Hepatocyte (in vitro differentiated cells): ENCODE measurements around the gene ABCD3. TPM values are rescaled to one million over a fixed set of nuclear protein-coding genes. Genes with fewer than 3 reads are reported as not detected.

ENCODE experiments used
- DNase-seq: peaks from one replicate; pipeline ENCODE4 v3.0.0-alpha.2; 2016; ENCODE audit warnings: low spot score
- H2AFZ ChIP-seq: fragments of 200-600 bp; sonication (generic); 2 replicates; pipeline ENCODE4 v1.6.0; 2016; ENCODE audit warnings: antibody characterized with exemption, mild to moderate bottlenecking
- H3K27ac ChIP-seq: fragments of 200-600 bp; sonication (generic); 2 replicates; pipeline ENCODE4 v1.5.1; 2016; ENCODE audit warnings: mild to moderate bottlenecking
- H3K27me3 ChIP-seq: fragments of 200-600 bp; sonication (generic); 2 replicates; pipeline ENCODE4 v1.6.1; 2016
- H3K36me3 ChIP-seq: fragments of 200-600 bp; sonication (generic); replicated peaks from 2 replicates; pipeline ENCODE4 v1.5.1; 2016; ENCODE audit warnings: low read depth; ENCODE audit not compliant: insufficient read depth
- H3K4me1 ChIP-seq: fragments of 200-600 bp; sonication (generic); 2 replicates; pipeline ENCODE4 v1.5.1; 2016; ENCODE audit warnings: mild to moderate bottlenecking, moderate library complexity; ENCODE audit not compliant: insufficient read depth
- H3K4me2 ChIP-seq: fragments of 200-600 bp; sonication (generic); 2 replicates; pipeline ENCODE4 v1.6.0; 2016
- H3K4me3 ChIP-seq: fragments of 200-600 bp; sonication (generic); 2 replicates; pipeline ENCODE4 v1.5.1; 2016; ENCODE audit warnings: mild to moderate bottlenecking
- H3K79me2 ChIP-seq: fragments of 200-600 bp; sonication (generic); 2 replicates; pipeline ENCODE4 v1.6.0; 2017; ENCODE audit warnings: mild to moderate bottlenecking
- H3K9me2 ChIP-seq: fragments of 200-600 bp; sonication (generic); replicated peaks from 2 replicates; pipeline ENCODE4 v1.6.0; 2017; ENCODE audit warnings: mild to moderate bottlenecking; ENCODE audit not compliant: insufficient read depth
- H3K9me3 ChIP-seq: fragments of 200-600 bp; sonication (generic); 2 replicates; pipeline ENCODE4 v1.5.1; 2016; ENCODE audit warnings: low read depth, mild to moderate bottlenecking
- H4K20me1 ChIP-seq: fragments of 200-600 bp; sonication (generic); 2 replicates; pipeline ENCODE4 v1.6.0; 2016; ENCODE audit warnings: mild to moderate bottlenecking; ENCODE audit not compliant: insufficient read depth, poor library complexity, severe bottlenecking
- CTCF ChIP-seq: fragments of 200-600 bp; sonication (generic); IDR thresholded peaks from 2 replicates; pipeline ENCODE4 v1.5.1; 2016; ENCODE audit warnings: antibody characterized with exemption, mild to moderate bottlenecking; ENCODE audit not compliant: poor library complexity
- EZH2 ChIP-seq: fragments of 200-600 bp; sonication (generic); IDR thresholded peaks from 2 replicates; pipeline ENCODE4 v1.6.1; 2016; ENCODE audit warnings: antibody characterized with exemption, mild to moderate bottlenecking, borderline replicate concordance
- EZH2phosphoT487 ChIP-seq: fragments of 200-600 bp; sonication (generic); IDR thresholded peaks from one replicate; pipeline ENCODE4 v1.6.1; 2018; ENCODE audit warnings: antibody characterized with exemption, mild to moderate bottlenecking, low read depth, moderate library complexity; ENCODE audit not compliant: unreplicated experiment, severe bottlenecking
- WGBS: methylation state at CpG from one replicate; pipeline ENCODE4 v1.1.6; 2016; ENCODE audit warnings: low lambda C conversion rate; ENCODE audit errors: missing lambda C conversion rate; 5-methylcytosine and 5-hydroxymethylcytosine counted together
- polyA plus RNA-seq: library from polyadenylated mRNA; unstranded; fragments of >200 nt; fragmentation: Nextera tagmentation; extraction: Ambion mirVana; gene quantifications from 2 replicates; pipeline ENCODE4 v1.2.1, GENCODE V29; 2016
- total RNA-seq: library from RNA; depleted of rRNA; stranded (reverse); fragments of >200 nt; gene quantifications from 2 replicates; pipeline ENCODE4 v1.2.3, GENCODE V29; 2014

The ABCD3 gene
- total and polyA plus RNA-seq, 2 experiments from 2014 or later = 50.7 to 96.4 TPM

DNA sequence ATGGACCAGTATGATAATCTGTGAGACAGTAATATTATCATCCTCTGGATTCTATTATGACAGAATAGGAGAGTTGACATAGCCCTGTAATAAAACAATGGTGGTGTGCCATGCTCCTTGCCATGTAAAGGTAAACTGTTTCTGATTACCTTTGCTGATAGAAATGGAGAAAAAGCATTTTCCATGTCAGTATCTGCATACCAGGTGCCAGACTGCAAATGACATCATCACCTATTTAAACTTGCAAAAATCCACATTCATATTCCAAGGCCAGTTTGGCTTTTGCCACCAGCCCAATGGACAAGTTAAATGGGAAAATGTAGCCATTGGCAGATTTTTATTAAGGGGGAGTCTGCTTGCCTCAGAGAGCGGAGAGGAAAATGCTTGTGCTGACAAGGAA lies 23.9 kb upstream of the ABCD3 start:
- H3K79me2 ChIP-seq = no peaks in the 10 kb centered on the region
- no peaks in the 10 kb centered on the region for H3K9me3 ChIP-seq
- no peaks in the 10 kb centered on the region for H3K36me3 ChIP-seq
- H2AFZ ChIP-seq = no peak overlapping the region
- TF ChIP-seq CTCF (no peak), EZH2phosphoT487 (no peak), EZH2 (no peak)
- no peaks in the 10 kb centered on the region for H4K20me1 ChIP-seq
- DNase-seq = no peak
- 92% methylated on average over 1 of the region's 1 CpG for WGBS
- H3K4me2 ChIP-seq = no peak overlapping the region
- no peak overlapping the region for H3K4me3 ChIP-seq
- no peaks in the 10 kb centered on the region for H3K4me1 ChIP-seq
- no peak overlapping the region for H3K27ac ChIP-seq
- H3K9me2 ChIP-seq = no peaks in the 10 kb centered on the region
- no peaks in the 10 kb centered on the region for H3K27me3 ChIP-seq

GRCh38 chr1:94395231-94395630 lies 23.0 kb upstream of the ABCD3 start:
- TF ChIP-seq EZH2phosphoT487 (no peak), EZH2 (no peak), CTCF (no peak)
- H3K9me3 ChIP-seq = no peaks in the 10 kb centered on the region
- no peak overlapping the region for H3K4me2 ChIP-seq
- no peak for DNase-seq
- H3K4me1 ChIP-seq = no peaks in the 10 kb centered on the region
- no peak overlapping the region for H3K27ac ChIP-seq
- no peak overlapping the region for H2AFZ ChIP-seq
- H3K27me3 ChIP-seq = no peaks in the 10 kb centered on the region
- no peaks in the 10 kb centered on the region for H4K20me1 ChIP-seq
- H3K9me2 ChIP-seq = no peaks in the 10 kb centered on the region
- H3K4me3 ChIP-seq = no peak overlapping the region
- no peaks in the 10 kb centered on the region for H3K36me3 ChIP-seq
- no peaks in the 10 kb centered on the region for H3K79me2 ChIP-seq
- WGBS = 45% methylated on average over 3 of the region's 3 CpGs

GRCh38 chr1:94395748-94396309 lies 22.4 kb upstream of the ABCD3 start:
- H3K27me3 ChIP-seq = no peaks in the 10 kb centered on the region
- TF ChIP-seq CTCF = no peak
- no peak for TF ChIP-seq EZH2phosphoT487
- TF ChIP-seq EZH2 = no peak
- H3K9me2 ChIP-seq = no peaks in the 10 kb centered on the region
- no peak overlapping the region for H3K27ac ChIP-seq
- H3K9me3 ChIP-seq = no peaks in the 10 kb centered on the region
- no peaks in the 10 kb centered on the region for H3K36me3 ChIP-seq
- H3K4me2 ChIP-seq = no peak overlapping the region
- H3K79me2 ChIP-seq = no peaks in the 10 kb centered on the region
- no peak overlapping the region for H2AFZ ChIP-seq
- H3K4me3 ChIP-seq = no peak overlapping the region
- WGBS = 94% methylated on average over 2 of the region's 2 CpGs
- no peak for DNase-seq
- H4K20me1 ChIP-seq = no peaks in the 10 kb centered on the region
- no peaks in the 10 kb centered on the region for H3K4me1 ChIP-seq
